MCF 10A (cell line): ENCODE measurements around the gene ALDH1L1. TPM values are rescaled to one million over a fixed set of nuclear protein-coding genes. Genes with fewer than 3 reads are reported as not detected.

ENCODE experiments used
- BruUV-seq: library from RNA; stranded (reverse); fragments of 400-500 nt; replicated peaks from 2 replicates; lab custom pipeline; 2021; lab: Mats Ljungman, UMichigan
- CTCF ChIA-PET: fragments of 300-600 bp; sonication (Branson Sonifier 250); formaldehyde crosslinking; extraction: SDS; loops from one replicate; lab custom pipeline; 2021; ENCODE audit warnings: antibody characterized with exemption, inconsistent platforms; lab: Yijun Ruan, JAX
- POLR2A ChIA-PET: fragments of 300-600, 350-650 bp; sonication (Branson Sonifier 250); formaldehyde crosslinking; extraction: SDS; loops from one replicate; lab custom pipeline; 2020; ENCODE audit warnings: antibody characterized with exemption, inconsistent platforms; lab: Yijun Ruan, JAX
- DNase-seq: peaks from one replicate; pipeline ENCODE4 v3.0.0-alpha.2; 2018; ENCODE audit not compliant: unreplicated experiment
- H3K27ac Mint-ChIP-seq: one replicate; pipeline ENCODE4 v1.8.0; 2022; ENCODE audit warnings: mild to moderate bottlenecking, low read depth, mixed read lengths; ENCODE audit not compliant: unreplicated experiment
- H3K27me3 Mint-ChIP-seq: one replicate; pipeline ENCODE4 v1.8.0; 2022; ENCODE audit warnings: mixed read lengths; ENCODE audit not compliant: insufficient read depth, unreplicated experiment
- H3K36me3 Mint-ChIP-seq: one replicate; pipeline ENCODE4 v1.8.0; 2022; ENCODE audit warnings: mild to moderate bottlenecking, moderate library complexity, mixed read lengths; ENCODE audit not compliant: insufficient read depth, unreplicated experiment
- H3K4me1 Mint-ChIP-seq: one replicate; pipeline ENCODE4 v1.8.0; 2022; ENCODE audit warnings: mixed read lengths; ENCODE audit not compliant: insufficient read depth, unreplicated experiment
- H3K4me3 Mint-ChIP-seq: one replicate; pipeline ENCODE4 v1.8.0; 2022; ENCODE audit warnings: mild to moderate bottlenecking, moderate library complexity, mixed read lengths; ENCODE audit not compliant: unreplicated experiment
- H3K9me3 Mint-ChIP-seq: one replicate; pipeline ENCODE4 v1.8.0; 2022; ENCODE audit warnings: mixed read lengths; ENCODE audit not compliant: unreplicated experiment
- CTCF ChIP-seq: fragments of 200-600 bp; IDR thresholded peaks from one replicate; pipeline ENCODE4 v1.8.0; 2022; ENCODE audit warnings: antibody characterized with exemption, mild to moderate bottlenecking; ENCODE audit not compliant: unreplicated experiment
- intact Hi-C: fragments of 100-400 bp; cut with micrococcal nuclease; formaldehyde crosslinking; loops from 2 replicates; pipeline ENCODE4 v1.14.1; 2022
- total RNA-seq: library from RNA; stranded (reverse); gene quantifications from 2 replicates; pipeline ENCODE4 v1.2.3, GENCODE V29; 2022

Gene ALDH1L1
- total RNA-seq, 1 experiment from 2014 or later = 1.9 TPM

- H3K27me3 Mint-ChIP-seq = no peaks in the 10 kb centered on the region
- peaks cover 6% of the 10 kb centered on the region for H3K4me1 Mint-ChIP-seq
- CTCF ChIA-PET = interaction anchor here (0.6 to 2.1 kb wide), 3 partner anchors 13 to 1070 kb away, joined by 3 to 5 read pairs (median 4); no protein-coding TSS in a partner anchor
Observed at GRCh38 chr3:126103121-126104027, 77.0 kb downstream of the ALDH1L1 start.

GRCh38 chr3:126102530-126102951, 77.8 kb downstream of the ALDH1L1 start:
- Mint-ChIP-seq H3K9me3 (no peaks in the 10 kb centered on the region), H3K36me3 (no peaks in the 10 kb centered on the region), H3K4me3 (no peak overlapping the region), H3K27ac (no peak overlapping the region), H3K4me1 (no peaks in the 10 kb centered on the region), H3K27me3 (no peaks in the 10 kb centered on the region)
- intact Hi-C loops = no loop called here
- no TSS peak for BruUV-seq
- CTCF ChIA-PET = interaction anchor here (0.6 to 2.1 kb wide), 4 partner anchors 12 to 1069 kb away, joined by 3 to 5 read pairs (median 3); no protein-coding TSS in a partner anchor
- no peak for TF ChIP-seq CTCF
- POLR2A ChIA-PET = interaction anchor here (0.6 kb wide), 1 partner anchor 403 kb away, joined by 3 read pairs; no protein-coding TSS in a partner anchor
- no peak for DNase-seq

More at GRCh38 chr3:126103121-126104027, 77.0 kb downstream of the ALDH1L1 start:
- peak; percentile 8 for TF ChIP-seq CTCF
- POLR2A ChIA-PET = interaction anchor here (0.6 kb wide), 1 partner anchor 403 kb away, joined by 3 read pairs; no protein-coding TSS in a partner anchor
- Mint-ChIP-seq H3K9me3 (no peaks in the 10 kb centered on the region), H3K4me3 (no peak overlapping the region), H3K36me3 (no peaks in the 10 kb centered on the region), H3K27ac (no peak overlapping the region)
- BruUV-seq = no TSS peak
- DNase-seq = no peak
- intact Hi-C loops = no loop called here

- BruUV-seq = no TSS peak
- no peak overlapping the region for H3K27ac Mint-ChIP-seq
- H3K36me3 Mint-ChIP-seq = no peaks in the 10 kb centered on the region
- ChIA-PET POLR2A (no interaction called here), CTCF (interaction anchor here (0.7 to 2.1 kb wide), 4 partner anchors 12 to 527 kb away, joined by 3 to 5 read pairs (median 3); no protein-coding TSS in a partner anchor)
- no peaks in the 10 kb centered on the region for H3K9me3 Mint-ChIP-seq
- H3K4me1 Mint-ChIP-seq = no peaks in the 10 kb centered on the region
- TF ChIP-seq CTCF = no peak
- no peak overlapping the region for H3K4me3 Mint-ChIP-seq
- DNase-seq = no peak
- intact Hi-C loops = no loop called here
- H3K27me3 Mint-ChIP-seq = no peaks in the 10 kb centered on the region
Observed at GRCh38 chr3:126102011-126102410, 78.4 kb downstream of the ALDH1L1 start.

- no peak for TF ChIP-seq CTCF
- POLR2A ChIA-PET = no interaction called here
- H3K4me1 Mint-ChIP-seq = no peaks in the 10 kb centered on the region
Observed at GRCh38 chr3:126101521-126101982, 78.8 kb downstream of the ALDH1L1 start.

More at GRCh38 chr3:126101521-126101982, 78.8 kb downstream of the ALDH1L1 start:
- H3K4me3 Mint-ChIP-seq = no peak overlapping the region
- no peaks in the 10 kb centered on the region for H3K27me3 Mint-ChIP-seq
- CTCF ChIA-PET = interaction anchor here (0.8 kb wide), 1 partner anchor 527 kb away, joined by 3 read pairs; no protein-coding TSS in a partner anchor
- BruUV-seq = no TSS peak
- H3K27ac Mint-ChIP-seq = no peak overlapping the region
- H3K9me3 Mint-ChIP-seq = no peaks in the 10 kb centered on the region
- no peak for DNase-seq
- intact Hi-C loops = no loop called here
- H3K36me3 Mint-ChIP-seq = no peaks in the 10 kb centered on the region
